ENCODE data around the gene OR51D1.

The OR51D1 gene

DNA sequence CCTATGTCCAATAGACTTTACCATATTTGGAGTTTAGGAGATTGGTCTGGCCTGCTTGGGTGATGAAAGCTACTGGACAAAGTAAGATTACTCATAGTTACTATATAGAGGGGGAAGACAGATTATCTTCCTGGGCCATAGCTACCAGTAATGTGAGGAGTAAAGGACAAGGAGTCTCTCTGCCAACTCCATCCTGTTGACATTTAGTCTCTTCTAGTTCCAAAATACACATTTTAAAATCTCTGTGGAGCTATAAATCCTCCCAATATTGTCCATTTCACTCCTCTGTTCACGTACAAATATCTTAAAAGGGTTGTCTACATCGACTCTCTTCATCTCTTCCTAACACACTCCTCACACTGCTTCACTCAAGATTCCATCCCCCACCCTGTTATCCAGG lies 1.1 kb upstream of the OR51D1 start:
- Histone ChIP-seq H3K9me2 (replicated peaks; ENCODE audit: control insufficient read depth, low read length) (no peaks in the 10 kb centered on the region), H3K36me3 (ENCODE audit: control insufficient read depth, low read length) (no peaks in the 10 kb centered on the region), H3K27ac (ENCODE audit: low read depth, low read length) (no peak overlapping the region), H3K79me2 (ENCODE audit: control insufficient read depth, low read length) (no peaks in the 10 kb centered on the region), H3K9me3 (ENCODE audit: control insufficient read depth, insufficient read depth, low read length) (no peaks in the 10 kb centered on the region), H4K20me1 (ENCODE audit: control insufficient read depth, insufficient read depth, low read depth, low read length) (no peaks in the 10 kb centered on the region), H3K4me1 (ENCODE audit: control insufficient read depth, low read length) (no peaks in the 10 kb centered on the region), H3K4me3 (ENCODE audit: low read length) (no peak overlapping the region), H3F3A (ENCODE audit: control insufficient read depth, insufficient read depth) (no peaks in the 10 kb centered on the region), H3K27me3 (ENCODE audit: control insufficient read depth, low read length) (peaks cover 3% of the 10 kb centered on the region; the same call in 1 of the 2 replicates), H3K4me2 (ENCODE audit: low read length) (no peak overlapping the region)
- TF ChIP-seq EZH2phosphoT487 (IDR thresholded peaks at IDR 0.05; ENCODE audit: borderline replicate concordance, low read length), result no peak
- TF ChIP-seq, protein P1, sequence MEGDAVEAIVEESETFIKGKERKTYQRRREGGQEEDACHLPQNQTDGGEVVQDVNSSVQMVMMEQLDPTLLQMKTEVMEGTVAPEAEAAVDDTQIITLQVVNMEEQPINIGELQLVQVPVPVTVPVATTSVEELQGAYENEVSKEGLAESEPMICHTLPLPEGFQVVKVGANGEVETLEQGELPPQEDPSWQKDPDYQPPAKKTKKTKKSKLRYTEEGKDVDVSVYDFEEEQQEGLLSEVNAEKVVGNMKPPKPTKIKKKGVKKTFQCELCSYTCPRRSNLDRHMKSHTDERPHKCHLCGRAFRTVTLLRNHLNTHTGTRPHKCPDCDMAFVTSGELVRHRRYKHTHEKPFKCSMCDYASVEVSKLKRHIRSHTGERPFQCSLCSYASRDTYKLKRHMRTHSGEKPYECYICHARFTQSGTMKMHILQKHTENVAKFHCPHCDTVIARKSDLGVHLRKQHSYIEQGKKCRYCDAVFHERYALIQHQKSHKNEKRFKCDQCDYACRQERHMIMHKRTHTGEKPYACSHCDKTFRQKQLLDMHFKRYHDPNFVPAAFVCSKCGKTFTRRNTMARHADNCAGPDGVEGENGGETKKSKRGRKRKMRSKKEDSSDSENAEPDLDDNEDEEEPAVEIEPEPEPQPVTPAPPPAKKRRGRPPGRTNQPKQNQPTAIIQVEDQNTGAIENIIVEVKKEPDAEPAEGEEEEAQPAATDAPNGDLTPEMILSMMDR (IDR thresholded peaks at IDR 0.05; ENCODE audit: low read depth, low read length, poor library complexity, severe bottlenecking), result no peak

DNA sequence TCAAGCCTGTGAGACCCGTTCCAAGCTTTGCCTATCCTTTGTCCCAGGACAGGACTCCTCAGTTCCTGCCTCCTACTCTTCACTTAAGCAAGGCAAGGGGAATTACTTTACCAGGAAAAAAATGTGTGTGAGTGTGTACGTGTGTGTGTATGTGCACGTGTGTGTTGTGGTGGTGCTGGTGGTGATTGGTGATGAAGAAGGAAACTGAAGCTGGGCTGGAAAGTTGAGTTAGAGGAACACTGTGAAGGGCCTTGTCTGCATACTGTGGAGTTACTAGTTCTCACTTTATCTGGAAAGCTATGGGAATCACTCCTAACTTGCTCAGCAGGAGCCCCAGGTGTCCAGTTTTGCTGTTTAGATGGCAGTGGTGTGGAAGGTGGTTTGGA lies 378 bp downstream of the OR51D1 start:
- no peaks in the 10 kb centered on the region for H3K9me3 ChIP-seq (ENCODE audit: control insufficient read depth, insufficient read depth, low read length)
- no peak overlapping the region for H3K4me3 ChIP-seq (ENCODE audit: low read length)
- H3K27me3 ChIP-seq (ENCODE audit: control insufficient read depth, low read length), result peaks cover 3% of the 10 kb centered on the region; the same call in 1 of the 2 replicates

DNA sequence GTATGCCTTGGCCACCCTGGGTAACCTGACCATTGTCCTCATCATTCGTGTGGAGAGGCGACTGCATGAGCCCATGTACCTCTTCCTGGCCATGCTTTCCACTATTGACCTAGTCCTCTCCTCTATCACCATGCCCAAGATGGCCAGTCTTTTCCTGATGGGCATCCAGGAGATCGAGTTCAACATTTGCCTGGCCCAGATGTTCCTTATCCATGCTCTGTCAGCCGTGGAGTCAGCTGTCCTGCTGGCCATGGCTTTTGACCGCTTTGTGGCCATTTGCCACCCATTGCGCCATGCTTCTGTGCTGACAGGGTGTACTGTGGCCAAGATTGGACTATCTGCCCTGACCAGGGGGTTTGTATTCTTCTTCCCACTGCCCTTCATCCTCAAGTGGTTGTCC lies 2.7 kb downstream of the OR51D1 start:
- Histone ChIP-seq H3K4me3 (ENCODE audit: low read length) (no peak overlapping the region), H3K36me3 (ENCODE audit: control insufficient read depth, low read length) (no peaks in the 10 kb centered on the region), H4K20me1 (ENCODE audit: control insufficient read depth, insufficient read depth, low read depth, low read length) (no peaks in the 10 kb centered on the region), H3F3A (ENCODE audit: control insufficient read depth, insufficient read depth) (no peaks in the 10 kb centered on the region), H3K9me3 (ENCODE audit: control insufficient read depth, insufficient read depth, low read length) (no peaks in the 10 kb centered on the region), H3K9me2 (replicated peaks; ENCODE audit: control insufficient read depth, low read length) (no peaks in the 10 kb centered on the region), H3K4me1 (ENCODE audit: control insufficient read depth, low read length) (no peaks in the 10 kb centered on the region), H3K79me2 (ENCODE audit: control insufficient read depth, low read length) (no peaks in the 10 kb centered on the region), H3K4me2 (ENCODE audit: low read length) (no peak overlapping the region), H3K27me3 (ENCODE audit: control insufficient read depth, low read length) (peaks cover 3% of the 10 kb centered on the region; the same call in 1 of the 2 replicates), H3K27ac (ENCODE audit: low read depth, low read length) (no peak overlapping the region)
- TF ChIP-seq, protein P1 (IDR thresholded peaks at IDR 0.05; ENCODE audit: low read depth, low read length, poor library complexity, severe bottlenecking), result no peak
- no peak for TF ChIP-seq EZH2phosphoT487 (IDR thresholded peaks at IDR 0.05; ENCODE audit: borderline replicate concordance, low read length)

More for the DNA sequence above, 378 bp downstream of the OR51D1 start:
- Histone ChIP-seq H4K20me1 (ENCODE audit: control insufficient read depth, insufficient read depth, low read depth, low read length) (no peaks in the 10 kb centered on the region), H3K9me2 (replicated peaks; ENCODE audit: control insufficient read depth, low read length) (no peaks in the 10 kb centered on the region), H3K4me2 (ENCODE audit: low read length) (no peak overlapping the region), H3F3A (ENCODE audit: control insufficient read depth, insufficient read depth) (no peaks in the 10 kb centered on the region), H3K4me1 (ENCODE audit: control insufficient read depth, low read length) (no peaks in the 10 kb centered on the region), H3K27ac (ENCODE audit: low read depth, low read length) (no peak overlapping the region), H3K79me2 (ENCODE audit: control insufficient read depth, low read length) (no peaks in the 10 kb centered on the region), H3K36me3 (ENCODE audit: control insufficient read depth, low read length) (no peaks in the 10 kb centered on the region)
- TF ChIP-seq, protein P1 (IDR thresholded peaks at IDR 0.05; ENCODE audit: low read depth, low read length, poor library complexity, severe bottlenecking), result no peak
- no peak for TF ChIP-seq EZH2phosphoT487 (IDR thresholded peaks at IDR 0.05; ENCODE audit: borderline replicate concordance, low read length)

Measured in DOHH2 (cell line).